Iris pigment epithelial cell (primary cell): ENCODE measurements around the gene PLEKHO2.

Experiments used
- DNase-seq: peaks from one replicate; pipeline ENCODE4 v3.0.0-alpha.2; 2011; ENCODE audit warnings: low read depth

PLEKHO2 gene

GRCh38 chr15:64912379-64913325, 70.9 kb downstream of the PLEKHO2 start:
- DNase-seq: no peak

- no peak for DNase-seq
Observed at GRCh38 chr15:64915518-64916227, 74.0 kb downstream of the PLEKHO2 start.

GRCh38 chr15:64916365-64916764, 74.7 kb downstream of the PLEKHO2 start:
- no peak for DNase-seq

- no peak for DNase-seq
Observed at GRCh38 chr15:64917211-64917610, 75.5 kb downstream of the PLEKHO2 start.
